HG02759 (cell line): Measurements from ENCODE around the gene RFTN1.

Experiments used
- ATAC-seq: cut with Tn5 transposase; IDR thresholded peaks from one replicate; pipeline ENCODE4 v1.9.1; 2021; ENCODE audit warnings: mild to moderate bottlenecking, moderate library complexity; ENCODE audit not compliant: unreplicated experiment

The RFTN1 gene

GRCh38 chr3:16289144-16289889 is 224.2 kb downstream of the RFTN1 start:
- ATAC-seq: no peak

GRCh38 chr3:16288664-16289063 is 224.8 kb downstream of the RFTN1 start:
- ATAC-seq: no peak

GRCh38 chr3:16286751-16287543 is 226.6 kb downstream of the RFTN1 start:
- no peak for ATAC-seq

- ATAC-seq: peak; percentile 73
Measured at GRCh38 chr3:16286161-16286560, 227.3 kb downstream of the RFTN1 start.

GRCh38 chr3:16284633-16285032 is 228.9 kb downstream of the RFTN1 start:
- ATAC-seq: no peak

GRCh38 chr3:16280671-16281070 is 232.8 kb downstream of the RFTN1 start:
- ATAC-seq: no peak

GRCh38 chr3:16279010-16279801 is 234.3 kb downstream of the RFTN1 start:
- no peak for ATAC-seq

GRCh38 chr3:16277471-16277870 is 236.0 kb downstream of the RFTN1 start:
- ATAC-seq: no peak

- ATAC-seq: no peak
Measured at GRCh38 chr3:16273867-16274266, 239.6 kb downstream of the RFTN1 start.

GRCh38 chr3:16272588-16272987 is 240.9 kb downstream of the RFTN1 start:
- ATAC-seq: no peak

- no peak for ATAC-seq
Measured at GRCh38 chr3:16270855-16271254, 242.6 kb downstream of the RFTN1 start.

GRCh38 chr3:16266714-16267113 is 246.8 kb downstream of the RFTN1 start:
- no peak for ATAC-seq
